Measurements from ENCODE around the gene HBG1. TPM values are rescaled to one million over a fixed set of nuclear protein-coding genes. Genes with fewer than 3 reads are reported as not detected.

The HBG1 gene
- total RNA-seq, 2 donors from 2014 or later = 5.7 TPM; not detected in 1

DNA sequence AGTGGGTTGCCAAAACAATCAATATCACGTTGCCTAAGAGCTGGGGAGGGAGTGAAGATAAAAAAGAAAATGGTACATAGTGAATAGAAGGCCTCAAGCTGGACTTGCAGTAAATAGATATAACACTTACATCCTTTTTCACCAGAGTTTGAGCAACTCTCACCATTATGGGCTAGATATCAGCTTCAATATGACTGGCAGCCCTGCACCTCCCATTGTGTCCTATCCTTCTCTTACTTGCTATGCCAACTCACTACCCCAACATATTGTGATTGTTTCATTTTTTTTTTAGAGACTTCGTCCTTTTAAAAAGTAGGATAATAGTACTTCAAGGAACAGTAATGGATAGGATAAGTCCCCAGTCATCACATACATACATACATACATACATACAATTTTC lies 7.4 kb downstream of the HBG1 start:
- Histone ChIP-seq H3K36me3 (no peaks in the 10 kb centered on the region), H3K4me3 (no peak overlapping the region), H3K4me1 (no peaks in the 10 kb centered on the region), H3K27ac (no peak overlapping the region), H3K27me3 (no peaks in the 10 kb centered on the region), H3K9ac (ENCODE audit: low read depth in 2 of 2, low read length in 2 of 2) (no peak overlapping the region), H3K9me3 (no peaks in the 10 kb centered on the region)
- TF ChIP-seq, protein P1, sequence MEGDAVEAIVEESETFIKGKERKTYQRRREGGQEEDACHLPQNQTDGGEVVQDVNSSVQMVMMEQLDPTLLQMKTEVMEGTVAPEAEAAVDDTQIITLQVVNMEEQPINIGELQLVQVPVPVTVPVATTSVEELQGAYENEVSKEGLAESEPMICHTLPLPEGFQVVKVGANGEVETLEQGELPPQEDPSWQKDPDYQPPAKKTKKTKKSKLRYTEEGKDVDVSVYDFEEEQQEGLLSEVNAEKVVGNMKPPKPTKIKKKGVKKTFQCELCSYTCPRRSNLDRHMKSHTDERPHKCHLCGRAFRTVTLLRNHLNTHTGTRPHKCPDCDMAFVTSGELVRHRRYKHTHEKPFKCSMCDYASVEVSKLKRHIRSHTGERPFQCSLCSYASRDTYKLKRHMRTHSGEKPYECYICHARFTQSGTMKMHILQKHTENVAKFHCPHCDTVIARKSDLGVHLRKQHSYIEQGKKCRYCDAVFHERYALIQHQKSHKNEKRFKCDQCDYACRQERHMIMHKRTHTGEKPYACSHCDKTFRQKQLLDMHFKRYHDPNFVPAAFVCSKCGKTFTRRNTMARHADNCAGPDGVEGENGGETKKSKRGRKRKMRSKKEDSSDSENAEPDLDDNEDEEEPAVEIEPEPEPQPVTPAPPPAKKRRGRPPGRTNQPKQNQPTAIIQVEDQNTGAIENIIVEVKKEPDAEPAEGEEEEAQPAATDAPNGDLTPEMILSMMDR (IDR thresholded peaks at IDR 0.05) = no peak
- intact Hi-C loops (cut with DNase I) = no loop called here
- no peak for DNase-seq

DNA sequence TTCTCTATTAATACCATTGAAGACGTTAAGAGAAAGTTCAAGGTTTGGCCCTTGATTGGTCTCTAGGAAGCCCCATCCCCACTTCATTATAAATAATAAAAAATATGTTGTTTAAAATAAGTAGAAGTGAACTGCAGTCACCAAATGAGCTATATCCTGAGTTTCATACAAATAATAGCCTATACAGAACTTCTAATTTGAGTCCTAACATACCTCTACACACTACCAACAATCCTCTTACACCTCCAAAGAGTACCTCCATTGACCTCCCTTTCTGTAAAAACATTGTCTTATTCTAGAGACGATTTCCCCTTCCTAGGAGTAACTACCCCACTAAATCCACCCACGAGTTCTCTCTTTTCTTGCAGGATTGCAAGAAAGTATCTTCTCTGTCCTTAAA lies 8.2 kb downstream of the HBG1 start:
- H3K27me3 ChIP-seq = no peaks in the 10 kb centered on the region
- H3K9me3 ChIP-seq = no peaks in the 10 kb centered on the region
- DNase-seq = no peak
- TF ChIP-seq, protein P1 (IDR thresholded peaks at IDR 0.05) = no peak
- no peak overlapping the region for H3K27ac ChIP-seq
- H3K4me3 ChIP-seq = no peak overlapping the region
- intact Hi-C loops (cut with DNase I) = no loop called here
- H3K4me1 ChIP-seq = no peaks in the 10 kb centered on the region
- no peaks in the 10 kb centered on the region for H3K36me3 ChIP-seq
- no peak overlapping the region for H3K9ac ChIP-seq (ENCODE audit: low read depth in 2 of 2, low read length in 2 of 2)

DNA sequence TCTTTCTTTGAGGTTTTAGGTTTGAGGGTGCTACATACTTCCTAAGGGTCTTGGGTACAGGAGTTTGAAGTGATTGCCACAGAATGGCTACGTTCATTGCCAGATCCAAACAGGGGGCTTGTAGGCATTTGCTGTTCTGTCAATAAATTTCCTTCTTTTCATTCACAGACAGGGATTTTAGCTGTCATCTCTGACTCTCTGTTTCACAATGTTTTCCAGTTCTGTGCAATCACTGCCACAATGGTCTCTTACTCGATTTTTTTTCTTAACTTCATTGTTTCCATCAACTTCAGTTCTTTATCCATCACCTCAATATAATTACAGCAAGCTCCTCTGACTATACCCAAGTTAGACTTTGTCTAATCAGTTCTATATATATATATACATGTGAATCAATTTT lies 9.2 kb downstream of the HBG1 start:
- H3K9me3 ChIP-seq = no peaks in the 10 kb centered on the region
- TF ChIP-seq, protein P1 (IDR thresholded peaks at IDR 0.05) = no peak
- intact Hi-C loops (cut with DNase I) = no loop called here

DNA sequence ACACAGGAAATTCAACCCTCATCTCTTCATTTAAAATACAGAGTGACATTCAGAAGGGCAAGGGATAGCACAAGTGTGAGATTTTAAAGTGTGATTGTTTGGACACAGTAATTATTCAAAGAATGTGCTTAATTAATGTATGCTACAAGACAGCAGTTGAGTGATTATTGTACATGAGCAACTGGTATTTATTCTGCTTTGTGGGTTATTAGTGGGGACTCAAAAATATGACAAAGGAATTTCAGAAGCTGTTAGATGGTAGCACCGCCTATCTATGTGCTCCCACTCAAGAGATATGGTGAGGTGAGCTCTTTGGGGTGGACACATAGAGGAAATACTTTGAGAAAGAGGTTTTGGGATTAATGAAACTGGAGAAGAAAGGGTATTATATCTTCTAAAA lies 9.6 kb downstream of the HBG1 start:
- H3K27me3 ChIP-seq = no peaks in the 10 kb centered on the region
- TF ChIP-seq, protein P1 (IDR thresholded peaks at IDR 0.05) = no peak
- no peaks in the 10 kb centered on the region for H3K4me1 ChIP-seq
- no peak overlapping the region for H3K9ac ChIP-seq (ENCODE audit: low read depth in 2 of 2, low read length in 2 of 2)
- H3K27ac ChIP-seq = no peak overlapping the region
- H3K4me3 ChIP-seq = no peak overlapping the region
- no peaks in the 10 kb centered on the region for H3K36me3 ChIP-seq
- intact Hi-C loops (cut with DNase I) = no loop called here
- no peaks in the 10 kb centered on the region for H3K9me3 ChIP-seq
- no peak for DNase-seq

More for the DNA sequence above, 9.2 kb downstream of the HBG1 start:
- Histone ChIP-seq H3K36me3 (no peaks in the 10 kb centered on the region), H3K27ac (no peak overlapping the region), H3K27me3 (no peaks in the 10 kb centered on the region), H3K4me3 (no peak overlapping the region), H3K4me1 (no peaks in the 10 kb centered on the region), H3K9ac (ENCODE audit: low read depth in 2 of 2, low read length in 2 of 2) (no peak overlapping the region)
- no peak for DNase-seq

DNA sequence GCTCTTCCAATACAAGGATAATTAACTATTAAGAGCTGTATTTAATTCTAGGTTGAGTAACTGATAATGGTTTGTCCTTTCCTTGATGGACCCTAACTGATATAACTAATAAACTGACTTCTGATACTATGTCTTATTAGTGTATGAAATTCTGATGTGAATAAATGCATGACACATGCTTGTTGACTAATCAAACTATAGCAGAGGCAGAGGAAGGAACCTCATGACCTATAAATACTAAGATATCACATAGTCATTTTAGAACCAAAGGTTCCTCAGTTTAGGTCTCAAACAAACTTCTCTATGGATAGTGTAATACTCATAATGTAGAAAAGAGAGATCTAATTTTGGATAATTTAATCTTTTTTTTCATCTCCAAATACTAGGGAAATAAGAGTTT lies 10.6 kb downstream of the HBG1 start:
- no peak for DNase-seq
- no peak overlapping the region for H3K4me3 ChIP-seq
- H3K4me1 ChIP-seq = no peaks in the 10 kb centered on the region
- intact Hi-C loops (cut with DNase I) = no loop called here
- no peaks in the 10 kb centered on the region for H3K27me3 ChIP-seq
- H3K27ac ChIP-seq = no peak overlapping the region
- TF ChIP-seq, protein P1 (IDR thresholded peaks at IDR 0.05) = no peak
- H3K36me3 ChIP-seq = no peaks in the 10 kb centered on the region
- no peak overlapping the region for H3K9ac ChIP-seq (ENCODE audit: low read depth in 2 of 2, low read length in 2 of 2)
- H3K9me3 ChIP-seq = no peaks in the 10 kb centered on the region

DNA sequence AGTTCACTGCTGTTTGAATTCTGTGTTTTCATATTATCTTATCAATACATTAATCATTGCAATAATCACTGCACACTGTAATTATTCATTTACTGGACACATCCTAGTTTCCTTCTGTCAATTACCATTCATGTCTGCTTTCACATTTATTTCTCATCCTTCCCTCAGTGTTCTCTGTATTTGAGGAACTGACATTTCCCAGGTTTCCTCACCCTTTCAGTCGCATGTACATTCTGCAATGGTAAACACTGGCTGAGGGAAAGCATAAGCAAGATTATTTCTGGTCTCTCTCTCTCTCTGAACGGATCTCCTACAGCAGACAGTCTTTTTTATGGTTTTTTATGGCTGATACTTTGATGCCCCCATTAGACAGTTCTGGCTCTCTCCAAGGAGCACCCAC lies 11.2 kb downstream of the HBG1 start:
- no peak for DNase-seq
- Histone ChIP-seq H3K36me3 (no peaks in the 10 kb centered on the region), H3K27ac (no peak overlapping the region), H3K9ac (ENCODE audit: low read depth in 2 of 2, low read length in 2 of 2) (no peak overlapping the region), H3K9me3 (no peaks in the 10 kb centered on the region), H3K4me1 (no peaks in the 10 kb centered on the region), H3K4me3 (no peak overlapping the region), H3K27me3 (no peaks in the 10 kb centered on the region)
- intact Hi-C loops (cut with DNase I) = no loop called here
- TF ChIP-seq, protein P1 (IDR thresholded peaks at IDR 0.05) = no peak

Measured in colonic mucosa (tissue), 4 donors.